Measurements from ENCODE around the gene MREG. TPM values are rescaled to one million over a fixed set of nuclear protein-coding genes. Genes with fewer than 3 reads are reported as not detected.

MREG gene
- total RNA-seq, 4 donors from 2014 or later: 2.2 to 5.6 (median 3.7) TPM

- ATAC-seq (ENCODE audit: low FRiP score) (no peak), DNase-seq (ENCODE audit: low spot score) (no peak)
- TF ChIP-seq CTCF (IDR thresholded peaks at IDR 0.05): no peak
Measured at GRCh38 chr2:215948051-215948450, 65.3 kb downstream of the MREG start.

GRCh38 chr2:215946586-215946985, 66.8 kb downstream of the MREG start:
- DNase-seq (ENCODE audit: low spot score): no peak
- TF ChIP-seq CTCF (IDR thresholded peaks at IDR 0.05): no peak
- ATAC-seq (ENCODE audit: low FRiP score): no peak

DNA sequence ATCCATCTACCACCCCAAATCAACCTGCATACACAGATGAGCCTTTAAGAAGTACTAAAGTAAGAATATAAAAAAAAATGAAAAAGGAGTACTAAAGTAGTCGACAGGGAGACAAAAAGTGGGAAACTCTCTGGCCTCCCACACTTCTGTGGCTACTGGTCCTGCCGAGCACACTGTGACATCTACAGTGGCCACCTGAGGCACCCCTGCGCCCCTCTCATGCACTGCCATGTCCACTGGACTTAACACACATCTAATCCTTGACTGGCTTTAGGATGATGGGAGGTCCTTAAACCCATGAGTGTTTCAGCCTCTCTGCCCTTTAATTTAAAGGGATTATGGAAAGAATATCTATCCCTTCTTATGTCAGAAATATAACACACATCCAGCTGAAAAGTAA, 71.2 kb downstream of the MREG start:
- no peak for DNase-seq (ENCODE audit: low spot score)
- TF ChIP-seq CTCF (IDR thresholded peaks at IDR 0.05): no peak

DNA sequence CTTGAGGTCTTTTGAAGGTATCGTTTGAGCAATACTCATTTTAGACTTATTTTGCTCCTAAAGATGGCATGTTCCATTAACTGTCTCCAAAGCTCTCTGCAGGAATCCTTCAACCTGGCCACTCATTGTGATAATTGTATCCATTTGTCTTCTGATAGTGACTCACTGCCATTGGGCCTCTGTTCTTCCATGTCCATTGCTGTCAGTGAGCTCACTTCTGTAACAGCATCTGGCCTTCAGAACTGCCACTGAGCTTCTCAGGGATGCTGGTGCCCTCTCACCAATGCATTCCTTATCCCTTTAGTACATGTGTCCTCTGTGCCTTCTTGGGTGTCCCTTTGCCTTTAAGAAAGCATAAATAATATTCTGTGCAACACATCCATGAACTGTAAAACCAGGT, 71.6 kb downstream of the MREG start:
- no peak for ATAC-seq (ENCODE audit: low FRiP score)
- TF ChIP-seq CTCF (IDR thresholded peaks at IDR 0.05): no peak

More for the DNA sequence above, 71.2 kb downstream of the MREG start:
- ATAC-seq (ENCODE audit: low FRiP score): no peak

GRCh38 chr2:215940645-215941184, 72.6 kb downstream of the MREG start:
- ATAC-seq (ENCODE audit: low FRiP score): no peak
- TF ChIP-seq CTCF (IDR thresholded peaks at IDR 0.05): no peak
- no peak for DNase-seq (ENCODE audit: low spot score)

More for the DNA sequence above, 71.6 kb downstream of the MREG start:
- no peak for DNase-seq (ENCODE audit: low spot score)

DNA sequence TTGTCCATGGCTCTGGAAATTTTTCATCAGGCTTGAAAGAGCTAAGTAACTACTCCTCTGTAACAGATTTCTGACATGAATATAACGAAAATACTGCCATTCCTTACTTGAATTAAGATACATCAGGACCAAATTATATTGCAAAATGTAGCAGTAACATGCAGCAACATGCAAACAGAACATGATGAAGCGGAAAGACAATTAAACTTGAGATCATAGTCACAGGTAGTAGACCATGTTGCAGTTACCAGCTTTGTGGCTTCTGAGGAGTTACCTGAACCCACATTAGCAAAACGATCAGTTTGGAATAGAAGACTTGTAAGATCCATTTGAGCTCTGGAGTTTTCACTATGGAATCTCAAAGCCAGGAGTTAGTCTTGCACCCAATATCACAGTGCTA, 76.2 kb downstream of the MREG start:
- DNase-seq (ENCODE audit: low spot score) (no peak), ATAC-seq (ENCODE audit: low FRiP score) (no peak)
- TF ChIP-seq CTCF (IDR thresholded peaks at IDR 0.05): no peak

- DNase-seq (ENCODE audit: low spot score) (no peak), ATAC-seq (ENCODE audit: low FRiP score) (no peak)
- TF ChIP-seq CTCF (IDR thresholded peaks at IDR 0.05): no peak
Measured at GRCh38 chr2:215933151-215933550, 80.2 kb downstream of the MREG start.

All from omental fat pad (tissue), 4 donors.